ENCODE data around the gene ANGEL1.

GRCh38 chr14:76793956-76794355, 18.7 kb downstream of the ANGEL1 start:
- TF ChIP-seq, protein P1, sequence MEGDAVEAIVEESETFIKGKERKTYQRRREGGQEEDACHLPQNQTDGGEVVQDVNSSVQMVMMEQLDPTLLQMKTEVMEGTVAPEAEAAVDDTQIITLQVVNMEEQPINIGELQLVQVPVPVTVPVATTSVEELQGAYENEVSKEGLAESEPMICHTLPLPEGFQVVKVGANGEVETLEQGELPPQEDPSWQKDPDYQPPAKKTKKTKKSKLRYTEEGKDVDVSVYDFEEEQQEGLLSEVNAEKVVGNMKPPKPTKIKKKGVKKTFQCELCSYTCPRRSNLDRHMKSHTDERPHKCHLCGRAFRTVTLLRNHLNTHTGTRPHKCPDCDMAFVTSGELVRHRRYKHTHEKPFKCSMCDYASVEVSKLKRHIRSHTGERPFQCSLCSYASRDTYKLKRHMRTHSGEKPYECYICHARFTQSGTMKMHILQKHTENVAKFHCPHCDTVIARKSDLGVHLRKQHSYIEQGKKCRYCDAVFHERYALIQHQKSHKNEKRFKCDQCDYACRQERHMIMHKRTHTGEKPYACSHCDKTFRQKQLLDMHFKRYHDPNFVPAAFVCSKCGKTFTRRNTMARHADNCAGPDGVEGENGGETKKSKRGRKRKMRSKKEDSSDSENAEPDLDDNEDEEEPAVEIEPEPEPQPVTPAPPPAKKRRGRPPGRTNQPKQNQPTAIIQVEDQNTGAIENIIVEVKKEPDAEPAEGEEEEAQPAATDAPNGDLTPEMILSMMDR (IDR thresholded peaks at IDR 0.05) = no peak
- TF ChIP-seq POLR2A (IDR thresholded peaks at IDR 0.05) = no peak
